HG02938 (cell line): ENCODE measurements around the gene TSR3.

Experiments
- ATAC-seq: cut with Tn5 transposase; IDR thresholded peaks from one replicate; pipeline ENCODE4 v1.9.1; 2021; ENCODE audit warnings: mild to moderate bottlenecking, moderate library complexity; ENCODE audit not compliant: unreplicated experiment

TSR3 gene

GRCh38 chr16:1326946-1327618 is 24.6 kb downstream of the TSR3 start:
- no peak for ATAC-seq

GRCh38 chr16:1326391-1326790 is 25.3 kb downstream of the TSR3 start:
- ATAC-seq, result no peak

GRCh38 chr16:1325673-1326371 is 25.9 kb downstream of the TSR3 start:
- ATAC-seq, result no peak

- no peak for ATAC-seq
Measured at GRCh38 chr16:1325261-1325660, 26.4 kb downstream of the TSR3 start.

- ATAC-seq, result no peak
Measured at GRCh38 chr16:1324286-1324826, 27.3 kb downstream of the TSR3 start.

GRCh38 chr16:1323296-1324239 is 28.1 kb downstream of the TSR3 start:
- ATAC-seq, result no peak

- ATAC-seq, result no peak
Measured at GRCh38 chr16:1322407-1322806, 29.3 kb downstream of the TSR3 start.

GRCh38 chr16:1320658-1321240 is 30.9 kb downstream of the TSR3 start:
- ATAC-seq, result no peak

- ATAC-seq, result no peak
Measured at GRCh38 chr16:1320097-1320496, 31.6 kb downstream of the TSR3 start.

GRCh38 chr16:1319041-1319440 is 32.6 kb downstream of the TSR3 start:
- no peak for ATAC-seq

- no peak for ATAC-seq
Measured at GRCh38 chr16:1318268-1318545, 33.5 kb downstream of the TSR3 start.

GRCh38 chr16:1317479-1318267 is 34.0 kb downstream of the TSR3 start:
- no peak for ATAC-seq

- ATAC-seq, result no peak
Measured at GRCh38 chr16:1316033-1316405, 35.7 kb downstream of the TSR3 start.

GRCh38 chr16:1315081-1316032 is 36.3 kb downstream of the TSR3 start:
- ATAC-seq, result no peak

GRCh38 chr16:1314399-1315068 is 37.1 kb downstream of the TSR3 start:
- no peak for ATAC-seq

GRCh38 chr16:1313721-1314369 is 37.8 kb downstream of the TSR3 start:
- no peak for ATAC-seq

GRCh38 chr16:1312903-1313302 is 38.8 kb downstream of the TSR3 start:
- no peak for ATAC-seq

GRCh38 chr16:1312467-1312816 is 39.2 kb downstream of the TSR3 start:
- ATAC-seq, result no peak
